ENCODE data around the gene CHMP3.
"Not testable (repeated sequence)": the region's sequence is repeated elsewhere in the genome, so short reads cannot be mapped to it uniquely, and the experiment has no call there.

The CHMP3 gene

DNA sequence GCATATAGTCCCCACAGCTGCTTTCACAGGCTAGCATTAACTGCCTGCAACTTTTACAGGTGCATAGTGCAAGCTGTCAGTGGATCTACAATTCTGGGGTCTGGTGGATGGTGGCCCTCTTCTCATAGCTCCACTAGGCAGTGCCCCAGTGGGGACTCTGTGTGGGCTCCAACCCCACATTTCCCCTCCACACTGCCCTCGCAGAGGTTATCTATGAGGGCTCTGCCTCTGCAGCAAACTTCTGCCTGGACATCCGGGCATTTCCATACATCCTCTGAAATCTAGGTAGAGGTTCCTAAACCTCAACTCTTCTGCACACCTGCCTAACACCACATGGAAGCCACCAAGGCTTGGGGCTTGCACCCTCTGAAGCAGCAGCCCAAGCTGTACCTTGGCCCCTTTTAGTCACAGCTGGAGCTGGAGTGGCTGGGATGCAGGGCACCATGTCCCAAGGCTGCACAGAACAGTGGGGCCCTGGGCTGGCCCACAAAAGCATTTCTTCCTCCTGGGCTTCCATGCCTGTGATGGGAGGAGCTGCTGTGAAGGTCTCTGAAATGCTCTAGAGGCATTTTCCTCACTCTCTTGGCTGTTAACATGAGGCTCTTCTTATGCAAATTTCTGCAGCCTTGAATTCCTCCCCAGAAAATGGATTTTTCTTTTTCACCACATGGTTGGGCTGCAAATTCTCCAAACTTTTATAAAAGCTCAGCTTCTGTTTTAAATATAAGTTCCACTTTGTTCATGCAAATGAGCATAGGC lies 62.7 kb downstream of the CHMP3 start:
- no peak for DNase-seq

DNA sequence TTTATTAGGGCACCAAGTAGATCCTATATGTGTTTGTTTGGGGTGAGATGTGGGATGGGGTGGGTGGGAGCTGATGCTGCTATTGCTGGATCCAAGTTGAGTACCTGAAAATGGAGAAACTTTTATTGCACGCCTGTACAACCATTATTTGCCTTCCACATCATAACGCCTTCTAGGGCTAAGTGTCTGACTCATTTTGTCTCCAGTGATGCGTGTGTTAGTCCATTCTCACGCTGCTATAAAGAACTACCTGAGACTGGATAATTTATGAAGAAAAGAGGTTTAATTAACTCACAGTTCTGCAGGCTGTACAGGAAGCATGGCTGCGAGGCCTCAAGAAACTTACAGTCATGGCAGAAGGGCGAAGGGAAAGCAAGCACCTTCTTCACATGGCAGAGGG lies 63.9 kb downstream of the CHMP3 start:
- DNase-seq, result no peak

DNA sequence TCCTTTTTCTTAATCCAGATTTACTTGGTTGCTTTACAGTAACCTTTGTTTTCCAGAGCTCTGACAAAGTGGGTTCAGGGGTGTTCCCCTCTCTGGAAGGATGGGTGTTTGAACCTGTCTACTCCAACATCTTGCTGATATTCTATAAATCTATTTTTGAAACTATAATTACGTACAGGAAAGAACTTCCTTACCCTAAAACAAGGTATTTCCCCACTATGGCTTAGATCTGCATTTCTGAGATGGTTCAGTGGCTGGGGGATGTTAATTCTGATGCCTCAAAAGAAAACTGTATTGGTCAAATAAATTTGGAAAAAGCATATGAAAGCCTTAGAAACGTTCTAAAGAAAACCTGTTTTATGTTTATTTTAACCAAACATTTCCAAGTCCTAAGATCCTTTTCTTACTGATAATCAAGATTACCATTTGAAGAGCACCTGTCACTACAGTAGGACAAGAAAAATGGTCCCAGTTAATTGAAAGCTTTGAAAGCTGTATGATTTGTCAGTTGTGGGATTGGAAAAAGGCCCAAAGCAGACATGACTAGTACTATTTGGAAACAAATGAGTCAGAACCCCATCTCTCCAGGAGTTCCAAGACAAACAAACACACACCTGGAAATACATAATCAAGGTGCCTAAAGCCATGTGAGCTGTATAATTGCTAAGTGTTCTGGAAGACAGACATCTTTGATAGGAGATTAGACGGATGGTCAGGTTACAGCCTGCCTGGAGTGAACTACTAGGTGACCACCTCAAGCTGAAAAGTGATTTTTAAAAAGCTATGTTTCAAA lies 64.6 kb downstream of the CHMP3 start:
- DNase-seq, result no peak

DNA sequence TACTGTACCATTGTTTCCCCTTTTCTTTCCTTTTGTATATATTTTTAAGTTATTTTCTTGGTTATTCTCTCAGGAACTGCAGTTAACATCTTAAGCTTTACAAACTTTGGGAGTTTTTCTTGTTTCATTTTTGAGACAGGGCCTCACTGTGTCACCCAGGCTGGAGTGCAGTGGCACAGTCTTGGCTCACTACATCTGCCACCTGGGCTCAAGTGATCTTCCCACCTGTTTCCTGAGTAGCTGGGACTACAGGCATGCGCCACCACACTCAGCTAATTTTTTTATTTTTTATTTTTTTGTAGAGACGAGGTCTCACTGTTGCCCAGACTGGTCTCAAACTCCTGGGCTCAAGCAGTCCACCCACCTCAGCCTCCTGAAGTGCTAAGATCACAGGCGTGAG lies 66.9 kb downstream of the CHMP3 start:
- not testable (repeated sequence) for DNase-seq

DNA sequence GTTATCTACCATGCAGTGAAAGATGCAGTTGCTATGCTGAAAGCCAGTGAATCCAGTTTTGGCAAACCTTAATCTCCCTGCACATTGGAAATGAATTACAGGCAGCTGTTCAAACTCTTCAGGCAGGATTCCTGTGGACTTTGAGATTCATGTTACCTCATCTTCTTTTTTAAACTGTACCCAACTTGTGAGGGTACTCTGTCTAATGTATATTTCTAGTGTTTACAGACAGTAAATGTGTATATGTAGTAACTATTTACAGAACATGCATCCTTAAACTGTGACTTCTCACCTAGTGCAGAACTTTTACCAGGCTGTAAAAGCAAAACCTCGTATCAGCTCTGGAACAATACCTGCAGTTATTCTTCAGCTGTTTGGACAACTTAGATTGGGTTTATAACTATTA lies 71.2 kb downstream of the CHMP3 start:
- DNase-seq, result no peak

DNA sequence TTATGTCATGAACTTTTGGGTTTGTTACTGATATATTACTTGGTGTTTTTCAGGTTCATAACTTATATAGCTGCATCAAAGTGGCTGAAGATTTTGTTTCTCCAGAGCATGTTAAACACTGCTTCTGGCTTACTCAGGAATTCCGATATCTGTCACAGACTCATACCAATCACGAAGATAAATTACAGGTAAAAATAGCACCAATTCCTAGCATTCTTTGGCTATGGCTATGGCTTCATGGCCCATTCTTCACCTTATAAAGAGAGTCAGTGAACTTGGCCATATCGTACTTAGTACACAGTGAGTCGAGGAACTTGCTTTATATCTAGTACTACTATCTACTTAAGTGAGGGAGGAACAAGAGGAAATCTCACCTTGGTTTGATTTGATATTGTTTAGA lies 72.2 kb downstream of the CHMP3 start:
- no peak for DNase-seq

DNA sequence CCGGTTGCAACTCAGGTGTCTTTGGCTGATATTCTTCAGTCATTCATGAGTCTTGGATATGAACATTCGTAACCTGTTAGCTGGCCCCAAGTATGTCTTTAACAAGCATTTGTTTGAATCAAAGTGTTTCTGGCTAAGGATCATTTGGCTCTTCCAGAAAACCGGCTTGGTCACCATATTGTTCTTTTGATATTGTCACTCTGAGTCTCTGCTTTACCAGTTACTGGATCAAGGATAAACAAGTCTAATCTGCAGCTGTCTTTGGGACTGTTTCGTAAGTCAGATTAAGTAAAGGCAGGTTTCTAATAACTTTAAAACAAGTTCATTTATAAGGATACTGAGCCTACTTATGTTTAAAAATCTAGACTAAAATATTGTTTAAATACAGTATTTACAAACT lies 73.0 kb downstream of the CHMP3 start:
- no peak for DNase-seq

DNA sequence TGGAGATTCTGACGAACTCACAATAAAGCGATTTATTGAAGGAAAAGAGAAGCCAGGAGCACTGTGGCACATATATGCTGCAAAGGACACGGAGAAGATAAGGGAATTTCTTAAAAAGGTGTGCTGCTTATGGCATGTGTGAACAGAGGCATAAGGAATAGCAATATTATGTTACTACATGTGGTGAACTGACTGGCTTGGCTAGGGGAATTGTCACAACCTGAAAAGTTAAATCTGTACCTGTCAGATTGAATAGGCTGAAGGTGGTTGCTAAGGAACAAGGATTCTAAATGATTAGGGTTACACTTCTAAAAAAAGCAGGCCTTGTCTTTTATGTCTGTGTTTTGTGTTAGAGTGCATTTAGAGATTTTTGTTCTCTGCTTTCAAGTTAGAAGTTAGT lies 73.7 kb downstream of the CHMP3 start:
- DNase-seq, result no peak

DNA sequence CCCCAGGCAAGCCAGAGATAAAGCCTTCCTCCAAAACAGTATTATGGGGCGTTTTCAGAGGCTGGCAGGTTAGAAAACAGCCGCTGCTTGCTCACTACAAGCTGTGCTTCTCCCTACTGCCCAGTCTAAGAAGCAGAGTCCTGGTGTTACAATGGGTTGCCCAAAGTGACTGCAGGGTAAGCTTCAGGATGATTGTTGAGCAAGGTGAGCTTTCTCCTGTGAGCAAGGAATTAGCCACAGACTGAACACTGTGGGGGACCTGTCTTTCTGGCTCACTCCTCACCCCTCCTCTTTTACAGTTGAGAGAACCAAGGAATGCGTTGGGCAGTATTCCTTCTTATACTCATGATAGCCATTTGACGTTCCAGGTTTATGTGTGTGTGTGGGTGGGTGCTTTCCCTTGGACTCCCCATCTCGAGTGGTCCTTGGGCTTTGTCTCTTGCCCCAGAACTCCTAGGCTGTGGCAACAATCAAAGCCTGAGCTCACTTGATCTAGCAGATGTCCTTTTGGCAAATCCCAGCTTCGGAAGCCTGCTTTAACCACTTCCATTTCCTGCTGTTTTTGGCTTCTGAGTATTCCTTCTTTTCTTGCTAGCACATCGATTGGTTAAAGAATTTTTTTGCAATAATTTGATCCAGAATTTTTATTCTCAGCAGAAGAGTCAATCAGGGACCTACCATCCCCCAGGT lies 74.5 kb downstream of the CHMP3 start:
- DNase-seq, result no peak

DNA sequence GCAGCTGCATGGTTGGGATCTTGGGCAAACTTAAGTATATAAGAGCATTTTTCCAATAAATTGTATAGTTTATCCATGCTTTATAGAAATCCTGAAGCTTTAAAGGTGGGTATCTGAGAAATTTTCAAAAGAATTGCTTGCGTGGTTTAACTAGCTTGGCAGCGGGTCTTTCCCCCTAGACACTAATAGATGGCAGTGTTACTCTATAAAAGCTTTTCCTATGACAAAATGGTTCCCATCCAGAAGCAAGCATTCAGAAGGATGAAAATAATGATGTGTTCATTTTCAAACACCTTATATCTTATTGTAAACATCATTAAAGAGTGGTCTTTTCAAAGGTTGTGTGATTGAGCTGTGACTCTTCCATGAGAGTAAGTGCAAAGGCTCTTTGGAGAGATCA lies 76.2 kb downstream of the CHMP3 start:
- DNase-seq, result no peak

DNA sequence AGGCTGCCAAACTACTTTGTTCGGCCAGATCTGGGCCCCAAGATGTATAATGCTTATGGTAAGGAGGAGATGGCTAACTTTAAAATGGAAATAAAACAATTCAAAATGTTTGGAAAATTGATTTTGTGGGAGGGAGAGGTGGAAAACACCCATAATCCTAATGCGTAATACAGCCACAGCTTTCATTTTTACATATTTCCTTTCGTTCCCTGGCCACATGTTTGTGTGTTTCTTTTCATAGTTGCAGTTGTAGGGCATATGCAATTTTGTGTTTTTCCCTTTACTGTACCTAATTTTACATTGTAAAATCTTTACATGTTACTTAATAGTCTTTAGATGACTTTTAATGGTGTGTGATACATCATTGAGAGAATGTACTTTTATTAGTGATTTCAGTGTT lies 77.4 kb downstream of the CHMP3 start:
- DNase-seq, result no peak

DNA sequence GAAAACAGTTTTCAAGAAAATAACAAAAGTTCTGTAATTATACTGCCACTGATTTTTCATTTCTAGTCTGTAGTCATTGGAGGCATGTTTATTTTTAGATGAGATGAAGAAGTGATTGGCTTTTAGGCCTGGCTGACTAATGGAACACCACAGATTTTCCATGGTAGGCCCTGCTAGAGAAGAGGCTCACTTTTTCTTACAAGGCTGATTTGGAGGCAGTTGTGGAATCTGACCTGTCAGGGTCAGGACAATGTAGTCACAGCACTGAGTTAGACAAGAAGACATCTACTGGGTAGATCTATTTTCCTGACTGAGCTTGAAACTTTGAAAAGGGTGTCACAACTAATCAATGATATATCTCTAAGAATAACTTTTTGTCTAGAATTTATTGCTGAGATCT lies 78.1 kb downstream of the CHMP3 start:
- no peak for DNase-seq

DNA sequence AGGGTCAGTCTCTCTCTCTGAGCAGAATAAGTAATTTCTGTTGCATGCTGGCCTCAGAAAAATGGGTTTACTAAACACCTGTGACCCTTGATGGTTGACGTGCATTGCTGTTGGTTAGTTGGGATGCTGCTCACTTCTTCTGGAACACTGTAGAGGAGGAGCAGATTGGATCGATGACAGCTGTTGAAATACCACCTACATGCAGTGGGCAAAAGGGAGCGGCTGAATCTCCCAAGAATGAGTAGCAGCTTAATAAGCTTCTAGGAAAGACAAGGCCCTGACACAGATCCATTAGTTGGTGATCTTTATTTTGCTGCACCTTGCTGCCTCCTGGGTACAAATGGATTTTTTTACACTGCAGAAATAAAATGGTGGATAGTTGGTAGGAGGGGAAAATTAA lies 78.9 kb downstream of the CHMP3 start:
- no peak for DNase-seq

DNA sequence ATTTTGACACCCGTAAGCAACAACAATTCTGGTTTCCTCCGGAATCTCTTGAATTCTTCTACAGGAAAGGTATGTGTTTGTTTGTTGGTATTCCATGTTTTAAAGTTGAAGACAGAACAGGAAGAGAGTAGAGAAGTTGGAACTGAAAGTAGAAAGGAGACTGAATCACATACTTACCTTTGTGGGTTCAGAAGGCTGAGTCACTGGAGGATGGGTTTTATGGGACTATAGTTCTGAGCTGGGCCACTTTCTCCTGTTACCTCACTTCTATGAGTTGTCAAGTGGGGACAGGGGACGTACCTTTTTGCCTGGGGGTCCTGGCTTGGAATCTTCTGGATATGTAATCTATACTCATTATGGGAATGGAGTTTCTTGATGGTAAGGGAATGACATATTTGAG lies 81.2 kb downstream of the CHMP3 start:
- DNase-seq, result no peak

DNA sequence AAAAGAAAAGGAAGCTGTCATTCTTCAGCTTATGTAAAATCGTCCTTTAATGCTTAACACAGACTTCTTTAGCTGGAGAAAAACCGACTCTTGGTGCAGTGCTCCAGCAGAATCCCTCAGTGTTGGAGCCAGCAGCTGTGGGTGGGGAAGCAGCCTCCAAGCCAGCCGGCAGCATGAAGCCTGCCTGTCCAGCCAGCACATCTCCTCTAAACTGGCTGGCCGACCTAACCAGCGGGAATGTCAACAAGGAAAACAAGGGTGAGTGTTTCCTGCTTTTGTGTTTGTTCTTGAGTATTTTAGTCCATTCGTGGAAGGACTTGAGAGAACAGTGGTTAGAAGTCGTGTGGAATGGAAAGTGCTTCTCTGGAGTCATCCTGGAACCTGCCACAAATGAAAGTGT lies 83.1 kb downstream of the CHMP3 start:
- DNase-seq, result no peak

DNA sequence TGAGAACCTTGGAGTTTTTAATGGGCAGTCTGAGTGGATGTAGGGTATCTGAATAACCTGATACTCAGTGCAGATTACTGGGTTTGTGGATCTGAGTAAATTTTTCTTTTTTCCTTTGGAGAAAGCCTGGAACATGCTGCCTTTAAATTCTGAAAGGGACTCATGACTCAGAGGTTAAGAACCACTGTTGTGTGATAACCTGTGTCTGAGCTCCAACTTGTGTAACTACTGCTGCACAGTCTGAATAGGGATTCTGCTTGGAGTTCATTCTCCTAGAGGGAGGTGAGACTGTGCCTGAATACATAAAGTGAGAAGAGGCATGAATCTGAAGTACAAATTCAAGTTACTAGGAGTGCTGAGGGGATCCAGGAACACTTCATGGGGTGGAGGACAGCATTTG lies 85.9 kb downstream of the CHMP3 start:
- no peak for DNase-seq

DNA sequence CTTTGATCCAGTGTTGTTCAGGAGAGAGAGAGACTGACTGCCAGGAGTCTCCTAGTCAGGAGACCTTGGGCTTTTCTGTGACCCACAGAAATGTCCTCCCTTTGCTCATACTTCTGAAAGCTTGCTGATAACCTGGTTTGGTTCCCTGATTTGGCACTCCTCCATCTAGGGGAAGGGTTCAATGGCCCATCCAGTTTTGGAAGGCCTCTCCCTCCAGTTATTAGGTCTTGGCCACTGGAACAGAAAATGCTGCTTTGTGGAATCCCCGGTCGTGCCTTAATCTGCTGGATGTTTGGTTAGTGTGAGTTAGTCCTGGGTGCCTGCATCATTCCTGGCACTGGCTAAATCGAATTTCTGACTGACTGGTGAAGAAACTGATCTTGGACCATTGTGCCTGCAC lies 86.3 kb downstream of the CHMP3 start:
- DNase-seq, result no peak

DNA sequence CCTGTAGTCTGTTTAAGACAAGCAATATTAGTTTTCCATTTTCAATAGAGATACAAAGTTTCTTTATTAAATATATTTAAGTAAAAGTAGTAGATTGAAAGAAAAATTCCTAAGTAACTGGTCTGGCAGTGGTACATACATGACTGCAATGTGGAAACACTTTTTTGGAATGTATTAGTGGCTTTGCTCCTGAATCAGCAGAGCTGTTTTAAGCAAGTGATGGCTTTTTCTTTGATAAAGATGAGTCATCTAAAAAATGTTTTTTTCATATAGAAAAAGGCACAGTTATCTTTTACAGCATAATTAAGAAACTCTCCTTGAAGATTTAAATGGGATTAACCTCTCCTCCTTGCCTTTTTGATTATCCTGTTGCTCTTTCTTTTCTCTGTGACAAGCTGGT lies 87.2 kb downstream of the CHMP3 start:
- DNase-seq, result no peak

DNA sequence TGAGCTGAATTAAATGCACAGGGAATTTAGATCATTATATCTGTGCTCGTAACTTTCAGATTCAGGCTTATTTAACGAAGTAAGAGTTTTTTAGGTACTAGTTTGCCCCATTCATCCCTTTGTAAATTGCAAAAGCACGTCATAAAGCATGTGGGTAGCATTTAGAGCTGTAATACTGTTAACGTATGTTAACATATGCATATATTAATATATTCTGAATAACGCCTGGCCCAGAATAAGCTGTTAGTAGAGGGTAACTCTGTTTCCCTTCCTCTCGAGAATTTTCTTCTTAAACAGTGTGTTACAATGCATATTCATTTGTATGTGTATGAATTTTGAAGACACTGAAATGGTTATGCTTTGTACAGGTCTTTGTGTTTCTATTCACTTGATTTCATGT lies 91.6 kb downstream of the CHMP3 start:
- DNase-seq, result no peak

DNA sequence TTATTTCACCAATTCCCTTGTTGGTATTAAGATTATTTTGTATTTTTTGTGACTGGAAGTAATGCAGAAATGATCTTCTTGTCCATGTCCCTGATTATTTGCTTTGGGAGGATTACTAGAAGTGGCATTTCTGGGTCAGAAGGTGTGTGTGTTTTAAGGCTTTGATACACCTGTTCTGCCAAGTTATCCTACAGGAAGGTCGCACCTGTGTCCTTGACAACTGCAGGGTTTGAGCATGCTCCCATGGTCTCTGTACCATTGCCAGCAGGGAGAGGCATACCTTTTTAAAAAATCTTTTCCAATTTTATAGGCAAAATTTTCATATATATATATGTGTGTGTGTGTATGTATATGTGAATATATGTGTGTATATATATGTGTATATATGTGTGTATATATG lies 92.4 kb downstream of the CHMP3 start:
- DNase-seq, result no peak

DNA sequence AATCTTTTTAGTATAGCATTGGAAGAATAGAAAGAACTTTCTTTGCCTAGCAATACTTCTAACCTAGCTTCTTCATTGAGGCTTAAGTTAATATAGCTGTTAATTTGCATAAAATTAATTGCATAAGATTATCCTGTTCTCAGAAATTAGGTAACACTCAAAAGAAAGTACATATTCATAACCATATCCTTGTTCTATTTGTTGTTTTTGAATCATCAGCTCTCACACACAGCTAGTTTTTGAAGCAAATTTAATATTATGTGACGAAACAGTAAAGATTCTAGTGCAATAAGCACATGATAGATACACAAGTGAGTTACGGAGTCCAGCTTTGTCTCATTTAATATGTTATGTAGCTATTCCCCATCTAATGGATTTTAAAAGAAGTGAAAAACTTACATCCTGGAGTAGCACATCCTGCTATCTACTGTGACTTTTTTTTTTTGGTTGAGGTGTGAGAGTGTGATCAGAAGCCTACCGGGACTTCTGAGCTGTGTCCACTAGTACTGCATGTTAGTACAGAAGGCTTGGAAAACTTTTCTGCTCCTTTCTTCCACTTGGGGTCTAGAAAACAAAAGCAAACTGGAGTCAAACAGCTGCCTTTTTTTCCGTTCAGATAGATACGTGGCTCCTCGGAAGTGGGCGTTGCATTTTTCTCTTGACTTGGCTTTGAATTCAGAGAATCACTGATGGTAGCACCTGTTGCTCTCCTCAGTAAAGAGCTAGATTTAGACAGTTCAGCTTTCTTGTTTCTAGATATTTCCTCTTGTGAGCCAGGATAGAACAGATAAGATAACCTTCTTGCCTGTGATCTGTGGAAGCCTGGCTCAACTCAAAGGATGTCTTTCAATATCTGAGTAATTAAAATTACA lies 94.8 kb downstream of the CHMP3 start:
- DNase-seq, result no peak

DNA sequence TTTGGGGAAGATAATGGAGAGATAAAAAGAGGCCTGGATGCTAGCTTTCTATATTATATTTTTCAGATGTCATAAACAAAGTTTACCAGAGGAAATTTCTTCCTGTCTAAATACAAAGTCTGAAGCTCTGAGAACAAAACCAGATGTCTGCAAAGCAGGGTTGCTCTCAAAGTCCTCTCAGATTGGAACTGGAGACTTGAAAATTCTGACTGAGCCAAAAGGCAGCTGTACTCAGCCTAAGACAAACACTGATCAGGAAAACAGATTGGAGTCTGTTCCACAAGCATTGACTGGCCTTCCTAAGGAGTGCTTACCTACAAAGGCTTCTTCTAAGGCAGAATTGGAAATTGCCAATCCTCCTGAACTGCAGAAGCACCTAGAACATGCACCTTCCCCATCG lies 96.9 kb downstream of the CHMP3 start:
- no peak for DNase-seq

DNA sequence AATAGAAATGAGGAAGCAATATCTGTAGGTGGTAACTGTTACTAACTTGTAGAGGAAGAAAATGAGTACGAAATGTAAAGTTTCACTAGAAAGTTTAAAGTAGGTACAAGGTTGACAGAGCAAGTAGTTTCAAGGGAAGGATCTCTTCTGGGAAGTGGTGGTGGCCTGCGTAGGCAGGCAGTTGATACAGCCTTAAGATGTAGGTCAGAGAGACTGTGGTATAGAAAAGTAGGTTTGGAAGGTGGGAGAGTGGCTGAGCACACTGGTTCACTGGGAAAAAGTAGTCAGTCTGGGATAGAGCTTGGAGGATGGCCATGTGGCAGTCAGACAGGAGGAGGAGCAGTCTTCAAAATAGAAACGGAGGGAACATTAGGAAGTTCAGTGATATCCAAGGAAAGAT lies 98.6 kb downstream of the CHMP3 start:
- no peak for DNase-seq
